Limb (tissue), 2 donors: Measurements from ENCODE around the gene MSX1.

Experiments
- DNase-seq, 2 donors: peaks; one replicate each; pipeline ENCODE4 v3.0.0-alpha.2; 2016; ENCODE audit errors: extremely low spot score in 2 of 2

The MSX1 gene

GRCh38 chr4:4869731-4870571, 10.5 kb downstream of the MSX1 start:
- DNase-seq = no peak

DNA sequence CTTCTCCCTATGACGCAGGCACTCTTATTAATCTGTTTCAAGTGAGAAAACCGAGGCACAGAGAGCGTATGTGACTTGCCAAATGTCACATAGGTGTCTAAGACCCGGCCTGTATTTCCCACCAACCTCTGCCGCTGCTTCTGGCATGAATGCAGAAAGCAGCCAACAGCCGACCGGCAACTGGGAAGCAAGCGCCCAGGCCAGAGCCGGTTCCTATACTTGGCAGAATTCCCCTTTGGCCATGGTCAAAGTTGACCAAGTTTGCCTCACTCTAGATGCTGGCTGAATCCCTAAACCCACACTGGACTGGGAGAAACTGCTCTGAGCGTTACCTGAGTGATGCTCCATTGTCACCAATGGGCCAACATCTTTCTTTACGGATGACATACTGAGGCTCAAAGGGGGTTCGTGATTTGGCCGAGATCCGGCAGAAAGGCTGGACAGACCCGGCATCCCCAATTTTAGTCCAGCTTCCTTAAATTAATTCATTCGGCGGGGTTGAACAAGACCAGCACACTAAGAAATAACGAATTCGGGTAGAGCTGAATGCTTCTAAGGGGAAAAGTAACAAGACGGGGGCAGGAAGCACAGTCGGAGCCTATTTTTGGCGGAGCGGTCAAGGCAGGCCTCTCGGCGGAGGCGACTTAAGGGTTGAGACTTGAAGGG, 11.2 kb downstream of the MSX1 start:
- DNase-seq = no peak

GRCh38 chr4:4871242-4871572, 11.7 kb downstream of the MSX1 start:
- DNase-seq = no peak

- DNase-seq = no peak
Observed at GRCh38 chr4:4871573-4872313, 12.3 kb downstream of the MSX1 start.

GRCh38 chr4:4872314-4872903, 12.9 kb downstream of the MSX1 start:
- no peak for DNase-seq

GRCh38 chr4:4873203-4873602, 13.7 kb downstream of the MSX1 start:
- no peak for DNase-seq

DNA sequence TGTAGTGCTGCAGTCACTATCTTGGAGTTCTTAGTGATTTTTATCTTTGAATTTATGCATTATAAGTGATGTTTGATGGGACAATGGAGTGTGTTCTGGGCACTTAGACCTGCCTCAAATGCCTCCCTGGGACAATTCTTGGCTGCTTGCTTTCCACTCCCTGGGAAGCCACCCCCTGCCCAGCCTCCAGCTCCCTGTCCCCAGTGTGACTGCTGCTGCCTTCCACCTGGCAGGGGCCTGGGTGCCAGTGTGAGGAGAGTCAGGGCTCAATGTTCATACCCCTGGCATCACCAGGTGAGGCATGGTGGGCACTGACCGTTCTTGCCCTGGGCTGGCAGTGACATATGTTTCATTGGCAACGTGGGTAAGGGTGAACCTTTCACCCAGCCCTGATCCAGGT, 14.8 kb downstream of the MSX1 start:
- DNase-seq = no peak

DNA sequence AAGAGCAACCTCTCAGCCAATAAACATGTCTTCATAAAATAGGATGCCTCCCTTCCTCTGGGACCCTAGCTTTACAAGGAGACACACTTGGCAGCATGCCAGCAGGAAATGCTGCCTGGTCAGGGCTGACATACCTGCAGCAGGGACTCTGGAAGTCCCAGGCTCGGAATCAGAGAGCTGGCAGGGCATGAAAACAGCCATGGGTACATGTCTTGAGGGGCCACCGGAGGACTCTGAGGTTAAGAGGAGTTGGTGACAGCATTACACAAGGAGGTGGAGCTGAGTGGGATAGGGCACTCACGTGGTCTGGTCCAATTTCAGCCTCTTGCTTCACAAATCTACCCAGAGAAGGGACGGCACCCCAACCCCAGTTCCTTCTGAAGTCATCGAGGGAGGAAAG, 15.7 kb downstream of the MSX1 start:
- DNase-seq = no peak

DNA sequence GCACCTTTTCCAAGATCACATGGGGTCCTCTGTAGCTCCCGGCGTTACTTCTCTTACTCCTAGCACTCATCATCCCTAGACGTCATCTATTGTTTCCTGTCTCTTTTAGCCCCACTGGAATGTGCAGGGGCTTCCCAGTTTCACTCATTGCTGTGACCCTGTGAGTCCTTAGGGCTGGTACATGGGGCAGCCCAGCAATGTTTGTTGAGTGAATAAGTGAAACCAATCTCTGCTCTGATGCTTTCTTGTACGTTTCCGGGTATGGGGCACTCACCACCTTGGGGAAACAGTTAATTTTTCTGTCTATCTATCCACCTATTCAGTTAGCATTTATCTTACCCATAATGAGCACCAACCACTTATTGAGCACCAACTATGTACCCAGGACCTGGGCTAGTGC, 16.1 kb downstream of the MSX1 start:
- no peak for DNase-seq

- no peak for DNase-seq
Observed at GRCh38 chr4:4876945-4877661, 17.6 kb downstream of the MSX1 start.

DNA sequence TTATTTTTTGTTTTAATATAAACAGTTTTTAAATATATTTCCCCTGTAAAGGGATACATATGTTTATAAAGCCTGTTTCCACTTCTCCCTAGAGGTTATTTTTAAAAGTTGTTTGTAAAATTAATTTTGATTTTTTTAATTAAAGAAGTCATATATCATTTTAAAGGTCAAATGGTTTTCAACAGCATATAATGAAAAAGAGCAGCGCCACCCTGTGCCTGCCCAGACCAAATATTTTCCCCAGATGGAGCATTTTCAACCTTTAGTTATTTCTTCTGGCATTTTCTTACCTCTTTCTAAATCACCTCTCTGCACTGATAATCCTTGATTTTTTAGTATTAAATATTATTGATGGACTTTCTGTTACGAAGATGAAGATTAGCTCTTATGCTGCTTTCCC, 21.0 kb downstream of the MSX1 start:
- DNase-seq = no peak

- no peak for DNase-seq
Observed at GRCh38 chr4:4881432-4881831, 22.0 kb downstream of the MSX1 start.

GRCh38 chr4:4884611-4885010, 25.1 kb downstream of the MSX1 start:
- no peak for DNase-seq

DNA sequence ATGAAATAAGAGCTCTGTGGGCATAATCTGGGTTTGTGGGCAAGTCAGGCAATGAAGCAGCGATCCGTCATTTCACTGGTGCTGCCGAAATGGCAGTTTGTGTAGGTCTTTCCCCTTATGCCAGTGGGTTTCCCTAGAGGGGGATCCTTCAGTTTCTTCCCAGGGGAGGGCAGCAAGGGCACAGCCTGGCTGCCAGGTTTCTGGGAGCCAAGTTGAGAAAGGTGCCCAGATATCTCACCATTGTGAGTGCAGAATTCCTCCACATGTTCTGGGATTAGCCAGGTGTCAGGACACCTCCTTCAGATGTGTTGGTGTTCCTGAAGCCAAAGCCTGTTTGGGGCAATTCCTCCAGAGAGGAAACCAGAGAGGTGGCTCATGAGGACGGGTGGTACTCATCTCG, 28.0 kb downstream of the MSX1 start:
- DNase-seq = no peak

- no peak for DNase-seq
Observed at GRCh38 chr4:4888695-4889094, 29.2 kb downstream of the MSX1 start.

- no peak for DNase-seq
Observed at GRCh38 chr4:4889781-4890180, 30.3 kb downstream of the MSX1 start.

GRCh38 chr4:4890574-4891255, 31.2 kb downstream of the MSX1 start:
- no peak for DNase-seq

DNA sequence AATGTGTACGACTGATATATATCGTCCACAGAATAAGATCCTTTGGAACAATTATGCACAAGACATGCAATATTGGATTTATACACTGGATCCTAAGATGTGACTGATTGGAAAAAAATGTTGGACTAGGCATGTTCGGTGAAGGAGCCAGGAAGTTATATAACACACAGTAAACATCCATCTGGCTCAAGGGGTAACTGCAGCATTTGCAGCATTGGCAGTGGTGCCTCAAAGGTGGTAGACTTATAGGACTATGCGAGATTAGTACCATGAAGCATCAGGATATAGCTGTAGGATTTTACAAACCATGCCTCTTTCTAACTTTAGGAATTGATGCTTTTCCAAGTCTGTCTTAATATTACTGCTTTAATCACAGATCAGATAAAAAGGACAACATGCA, 34.3 kb downstream of the MSX1 start:
- no peak for DNase-seq

- no peak for DNase-seq
Observed at GRCh38 chr4:4899202-4899925, 39.9 kb downstream of the MSX1 start.

- DNase-seq = peak in 1 of 2 donors; percentile 6
Observed at GRCh38 chr4:4901877-4902276, 42.4 kb downstream of the MSX1 start.
